DND-41 (cell line): ENCODE data around the gene HHIPL2.

ENCODE experiments used
- ATAC-seq: fragments of 200-7000 bp; cut with Tn5 transposase; 3 replicates; pipeline ENCODE4 v1.9.1; 2021; ENCODE audit warnings: low read depth; ENCODE audit not compliant: insufficient read depth
- DNase-seq: peaks from one replicate; pipeline ENCODE4 v3.0.0-alpha.2; 2020
- H2AFZ ChIP-seq: 2 replicates; pipeline ENCODE4 v1.6.0; 2012; ENCODE audit warnings: low read depth, low read length
- H3K27ac ChIP-seq: 2 replicates; pipeline ENCODE4 v1.5.1; 2012; ENCODE audit warnings: low read length, inconsistent platforms
- H3K27me3 ChIP-seq: fragments of 200-600 bp; sonication (generic); 2 replicates; pipeline ENCODE4 v1.6.0; 2012; ENCODE audit warnings: low read length, mild to moderate bottlenecking, inconsistent platforms; ENCODE audit not compliant: insufficient read depth, poor library complexity
- H3K36me3 ChIP-seq: 2 replicates; pipeline ENCODE4 v1.5.1; 2012; ENCODE audit warnings: low read length, inconsistent platforms; ENCODE audit not compliant: insufficient read depth
- H3K4me1 ChIP-seq: 2 replicates; pipeline ENCODE4 v1.5.1; 2012; ENCODE audit warnings: mild to moderate bottlenecking, low read length; ENCODE audit not compliant: insufficient read depth
- H3K4me2 ChIP-seq: 2 replicates; pipeline ENCODE4 v1.6.0; 2012; ENCODE audit warnings: mild to moderate bottlenecking, moderate library complexity, low read length, inconsistent platforms; ENCODE audit not compliant: insufficient read depth
- H3K4me3 ChIP-seq, 2 experiments: fragments of 200-600 bp in 1 of 2; shearing (Covaris generic) in 1 of 2; 2 replicates each; pipeline ENCODE4 v1.5.1; 2012 to 2016; ENCODE audit warnings: inconsistent platforms in 2 of 2, low read length in 2 of 2, mild to moderate bottlenecking in 2 of 2, low read depth in 1 of 2, moderate library complexity in 1 of 2
- H3K79me2 ChIP-seq: 2 replicates; pipeline ENCODE4 v1.6.0; 2012; ENCODE audit warnings: low read length, inconsistent platforms; ENCODE audit not compliant: insufficient read depth
- H3K9ac ChIP-seq: 2 replicates; pipeline ENCODE4 v1.6.0; 2012; ENCODE audit warnings: low read depth, mild to moderate bottlenecking, inconsistent platforms, low read length, moderate library complexity
- H3K9me3 ChIP-seq: 2 replicates; pipeline ENCODE4 v1.5.1; 2012; ENCODE audit warnings: low read length, moderate library complexity, mild to moderate bottlenecking, inconsistent platforms; ENCODE audit not compliant: insufficient read depth, severe bottlenecking
- H4K20me1 ChIP-seq: 2 replicates; pipeline ENCODE4 v1.6.0; 2012; ENCODE audit warnings: low read length; ENCODE audit not compliant: insufficient read depth
- CTCF ChIP-seq: IDR thresholded peaks from 2 replicates; pipeline ENCODE4 v1.5.1; 2012; ENCODE audit warnings: borderline replicate concordance, low read length, moderate library complexity, mild to moderate bottlenecking; ENCODE audit not compliant: poor library complexity, severe bottlenecking; ENCODE audit errors: extremely low read depth
- EZH2 ChIP-seq: IDR thresholded peaks from 3 replicates; pipeline ENCODE4 v1.6.1; 2012; ENCODE audit warnings: borderline replicate concordance, low read depth, mild to moderate bottlenecking, moderate library complexity, low read length, inconsistent platforms; ENCODE audit not compliant: severe bottlenecking

The HHIPL2 gene

DNA sequence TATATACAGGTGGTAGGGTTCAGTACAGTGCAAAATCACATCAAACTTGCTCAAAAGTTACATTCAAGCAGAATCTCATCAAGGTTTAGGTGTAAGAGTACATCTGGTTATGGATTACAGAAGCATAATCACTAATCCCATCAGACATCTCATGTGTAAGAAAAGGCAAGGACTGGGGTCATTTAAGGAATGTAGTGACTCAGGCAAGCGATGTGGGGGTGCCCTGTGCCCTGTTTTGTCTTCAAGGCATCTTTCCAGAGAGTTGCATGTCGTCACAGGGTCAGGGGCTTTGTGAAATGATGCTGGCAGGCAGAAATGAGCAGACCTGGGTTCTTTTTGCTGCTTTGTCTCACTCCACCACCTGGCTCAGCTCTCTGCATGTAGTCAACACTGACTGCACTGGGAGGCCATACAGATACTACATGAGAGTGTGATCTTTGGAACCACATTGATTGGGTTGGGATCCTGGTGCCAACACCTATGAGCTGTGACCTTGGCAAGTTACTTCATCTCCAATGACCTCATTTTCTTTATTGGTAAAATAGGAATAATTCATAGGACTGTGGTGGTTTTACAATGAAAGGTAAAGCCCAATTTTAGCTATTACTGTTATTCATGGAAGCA lies 8.2 kb upstream of the HHIPL2 start:
- DNase-seq (no peak), ATAC-seq (no peak)
- Histone ChIP-seq H3K9me3 (no peaks in the 10 kb centered on the region), H3K4me2 (no peak overlapping the region), H2AFZ (no peak overlapping the region), H3K27me3 (no peaks in the 10 kb centered on the region), H3K27ac (no peak overlapping the region), H3K79me2 (no peaks in the 10 kb centered on the region), H3K4me1 (no peaks in the 10 kb centered on the region), H4K20me1 (no peaks in the 10 kb centered on the region), H3K4me3 (no peak overlapping the region), H3K9ac (no peak overlapping the region), H3K36me3 (peaks cover 53% of the 10 kb centered on the region)
- no peak for TF ChIP-seq EZH2
- no peak for TF ChIP-seq CTCF

- Histone ChIP-seq H3K4me1 (no peaks in the 10 kb centered on the region), H4K20me1 (no peaks in the 10 kb centered on the region), H3K27me3 (no peaks in the 10 kb centered on the region), H3K4me3 (no peak overlapping the region), H3K27ac (no peak overlapping the region), H3K79me2 (no peaks in the 10 kb centered on the region), H2AFZ (no peak overlapping the region), H3K9me3 (no peaks in the 10 kb centered on the region), H3K36me3 (peaks cover 35% of the 10 kb centered on the region), H3K9ac (no peak overlapping the region), H3K4me2 (no peak overlapping the region)
- ATAC-seq (no peak), DNase-seq (no peak)
- no peak for TF ChIP-seq CTCF
- no peak for TF ChIP-seq EZH2
Observed at GRCh38 chr1:222554177-222554576, 6.3 kb upstream of the HHIPL2 start.

GRCh38 chr1:222552882-222553281 lies 5.0 kb upstream of the HHIPL2 start:
- no peak overlapping the region for H3K27ac ChIP-seq

More at GRCh38 chr1:222552882-222553281, 5.0 kb upstream of the HHIPL2 start:
- peaks cover 27% of the 10 kb centered on the region; the same call in 1 of the 2 replicates for H3K36me3 ChIP-seq
- H3K4me3 ChIP-seq: no peak overlapping the region
- DNase-seq: no peak
- no peak overlapping the region for H2AFZ ChIP-seq
- H3K27me3 ChIP-seq: no peaks in the 10 kb centered on the region
- H3K9ac ChIP-seq: no peak overlapping the region
- H3K4me2 ChIP-seq: no peak overlapping the region
- H4K20me1 ChIP-seq: no peaks in the 10 kb centered on the region
- no peaks in the 10 kb centered on the region for H3K79me2 ChIP-seq
- no peaks in the 10 kb centered on the region for H3K9me3 ChIP-seq
- H3K4me1 ChIP-seq: no peaks in the 10 kb centered on the region
- TF ChIP-seq EZH2 (no peak), CTCF (no peak)
- ATAC-seq: no peak
